ENCODE data around the gene XXYLT1.

Gene XXYLT1

GRCh38 chr3:195151402-195151801, 119.6 kb downstream of the XXYLT1 start:
- Histone ChIP-seq H3K9ac (peak overlapping the region; percentile 70; the same call in 1 of the 2 replicates), H3K4me2 (peak overlapping the region; percentile 87)

GRCh38 chr3:195150181-195151118, 120.5 kb downstream of the XXYLT1 start:
- Histone ChIP-seq H3K36me3 (no peaks in the 10 kb centered on the region), H3K27ac (peak overlapping the region; percentile 81), H3K27me3 (no peaks in the 10 kb centered on the region), H4K20me1 (no peaks in the 10 kb centered on the region), H3K9me3 (no peaks in the 10 kb centered on the region), H3K9ac (peak overlapping the region; percentile 70), H3K4me1 (peaks cover 98% of the 10 kb centered on the region), H3K4me3 (peak overlapping the region; percentile 50), H3K4me2 (peak overlapping the region; percentile 87)
- TF ChIP-seq Cebpa-rat (IDR thresholded peaks at IDR 0.05), result no peak

More at GRCh38 chr3:195151402-195151801, 119.6 kb downstream of the XXYLT1 start:
- no peaks in the 10 kb centered on the region for H3K27me3 ChIP-seq
- H3K4me1 ChIP-seq, result peaks cover 99% of the 10 kb centered on the region
- H3K27ac ChIP-seq, result no peak overlapping the region; the same call in 1 of the 2 replicates
- no peaks in the 10 kb centered on the region for H3K9me3 ChIP-seq
- H3K4me3 ChIP-seq, result no peak overlapping the region; the same call in 1 of the 2 replicates
- H3K36me3 ChIP-seq, result no peaks in the 10 kb centered on the region
- TF ChIP-seq Cebpa-rat (IDR thresholded peaks at IDR 0.05), result no peak
- H4K20me1 ChIP-seq, result no peaks in the 10 kb centered on the region

- peak overlapping the region; percentile 81 for H3K27ac ChIP-seq
- peak overlapping the region; percentile 70 for H3K9ac ChIP-seq
- no peak for TF ChIP-seq Cebpa-rat (IDR thresholded peaks at IDR 0.05)
- H3K36me3 ChIP-seq, result no peaks in the 10 kb centered on the region
- H3K4me2 ChIP-seq, result peak overlapping the region; percentile 87
- peak overlapping the region; percentile 50 for H3K4me3 ChIP-seq
- no peaks in the 10 kb centered on the region for H4K20me1 ChIP-seq
- no peaks in the 10 kb centered on the region for H3K9me3 ChIP-seq
- peaks cover 88% of the 10 kb centered on the region for H3K4me1 ChIP-seq
- H3K27me3 ChIP-seq, result no peaks in the 10 kb centered on the region
Observed at GRCh38 chr3:195149292-195150030, 121.5 kb downstream of the XXYLT1 start.

DNA sequence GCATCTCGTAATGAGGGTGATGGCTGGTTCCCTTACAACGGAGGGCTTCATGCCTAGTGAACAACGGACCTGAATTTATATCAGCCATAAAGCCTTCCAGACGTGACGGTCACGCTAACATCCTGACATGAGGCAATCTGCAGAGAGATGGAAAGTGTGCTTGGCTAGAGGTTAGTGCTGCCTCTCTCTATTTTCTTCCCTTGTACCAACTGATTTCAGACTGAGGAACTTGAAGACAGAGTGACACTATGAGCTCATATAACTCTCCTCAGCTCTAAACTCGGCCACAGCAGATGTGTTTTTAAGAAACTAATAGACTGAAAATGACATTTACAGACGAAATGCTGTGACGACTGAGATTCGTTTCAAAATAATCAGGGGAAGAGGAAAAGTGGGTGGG, 122.4 kb downstream of the XXYLT1 start:
- Histone ChIP-seq H3K4me2 (peak overlapping the region; percentile 87), H3K27me3 (no peaks in the 10 kb centered on the region), H3K36me3 (no peaks in the 10 kb centered on the region), H4K20me1 (no peaks in the 10 kb centered on the region), H3K9me3 (no peaks in the 10 kb centered on the region), H3K4me1 (peaks cover 79% of the 10 kb centered on the region), H3K9ac (peak overlapping the region; percentile 31), H3K4me3 (peak overlapping the region; percentile 50), H3K27ac (peak overlapping the region; percentile 81)
- no peak for TF ChIP-seq Cebpa-rat (IDR thresholded peaks at IDR 0.05)

DNA sequence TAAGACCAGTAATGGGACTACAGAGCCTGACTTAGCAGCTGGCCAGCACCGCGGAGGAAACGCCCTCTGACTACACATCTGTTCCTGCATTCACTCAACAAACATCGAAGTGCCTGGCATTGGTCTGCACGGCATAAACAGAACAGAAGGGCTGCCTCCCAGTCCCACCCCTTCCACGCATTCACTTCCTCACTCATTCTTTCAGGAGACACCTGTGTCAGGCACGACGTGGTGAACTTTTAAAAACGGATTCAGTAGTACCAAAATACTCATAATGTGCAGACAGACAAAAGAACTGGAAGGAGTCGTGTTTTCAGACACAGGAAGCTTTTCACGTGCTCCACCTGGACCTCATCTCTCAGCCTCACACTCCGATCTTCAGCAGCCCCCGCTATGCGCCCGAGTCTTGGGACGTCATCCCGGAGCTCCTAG, 123.3 kb downstream of the XXYLT1 start:
- Histone ChIP-seq H3K4me1 (peaks cover 70% of the 10 kb centered on the region), H3K27ac (peak overlapping the region; percentile 81), H3K9me3 (no peaks in the 10 kb centered on the region), H4K20me1 (no peaks in the 10 kb centered on the region), H3K9ac (peak overlapping the region; percentile 31), H3K4me2 (peak overlapping the region; percentile 87), H3K36me3 (no peaks in the 10 kb centered on the region), H3K4me3 (peak overlapping the region; percentile 50), H3K27me3 (no peaks in the 10 kb centered on the region)
- no peak for TF ChIP-seq Cebpa-rat (IDR thresholded peaks at IDR 0.05)

DNA sequence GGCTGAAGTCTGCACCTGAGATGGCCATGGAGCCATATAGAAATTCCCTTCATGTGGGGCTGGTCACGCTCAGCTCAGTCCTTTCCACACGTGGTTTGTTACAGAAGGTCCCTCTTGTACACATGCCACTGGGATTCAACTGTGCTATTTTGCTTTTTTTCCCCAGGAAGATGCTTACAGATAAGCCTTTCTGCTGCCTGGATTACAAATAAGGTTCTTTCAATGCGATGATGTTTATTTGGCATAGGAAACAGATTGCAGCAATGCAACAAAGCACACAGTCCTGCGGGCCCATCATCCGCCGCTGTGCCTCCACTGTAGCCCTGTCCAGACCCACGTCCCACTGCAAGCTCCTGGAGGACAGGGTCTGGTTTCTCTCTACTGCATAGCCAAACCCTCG, 124.8 kb downstream of the XXYLT1 start:
- no peak overlapping the region for H3K9ac ChIP-seq
- H3K9me3 ChIP-seq, result peaks cover 6% of the 10 kb centered on the region
- no peak overlapping the region for H3K4me2 ChIP-seq
- H3K36me3 ChIP-seq, result peaks cover 9% of the 10 kb centered on the region; the same call in 1 of the 2 replicates
- H3K4me3 ChIP-seq, result no peak overlapping the region
- TF ChIP-seq Cebpa-rat (IDR thresholded peaks at IDR 0.05), result no peak
- H3K4me1 ChIP-seq, result peaks cover 55% of the 10 kb centered on the region
- H3K27me3 ChIP-seq, result no peaks in the 10 kb centered on the region
- no peaks in the 10 kb centered on the region for H4K20me1 ChIP-seq
- H3K27ac ChIP-seq, result no peak overlapping the region

- H3K9me3 ChIP-seq, result peaks cover 11% of the 10 kb centered on the region
- no peak overlapping the region for H3K4me2 ChIP-seq
- no peak overlapping the region for H3K4me3 ChIP-seq
- H3K4me1 ChIP-seq, result peaks cover 50% of the 10 kb centered on the region
- no peaks in the 10 kb centered on the region for H4K20me1 ChIP-seq
- H3K27me3 ChIP-seq, result no peaks in the 10 kb centered on the region
- H3K27ac ChIP-seq, result no peak overlapping the region
- TF ChIP-seq Cebpa-rat (IDR thresholded peaks at IDR 0.05), result no peak
- H3K9ac ChIP-seq, result no peak overlapping the region
- peaks cover 14% of the 10 kb centered on the region; the same call in 1 of the 2 replicates for H3K36me3 ChIP-seq
Observed at GRCh38 chr3:195145579-195145978, 125.4 kb downstream of the XXYLT1 start.

- no peaks in the 10 kb centered on the region for H3K27me3 ChIP-seq
- peaks cover 19% of the 10 kb centered on the region; the same call in 1 of the 2 replicates for H3K36me3 ChIP-seq
- TF ChIP-seq Cebpa-rat (IDR thresholded peaks at IDR 0.05), result no peak
- H3K4me3 ChIP-seq, result no peak overlapping the region
- H3K4me2 ChIP-seq, result no peak overlapping the region
- peaks cover 17% of the 10 kb centered on the region for H3K9me3 ChIP-seq
- no peaks in the 10 kb centered on the region for H4K20me1 ChIP-seq
- peaks cover 44% of the 10 kb centered on the region for H3K4me1 ChIP-seq
- H3K9ac ChIP-seq, result no peak overlapping the region
- H3K27ac ChIP-seq, result no peak overlapping the region
Observed at GRCh38 chr3:195143221-195143620, 127.7 kb downstream of the XXYLT1 start.

DNA sequence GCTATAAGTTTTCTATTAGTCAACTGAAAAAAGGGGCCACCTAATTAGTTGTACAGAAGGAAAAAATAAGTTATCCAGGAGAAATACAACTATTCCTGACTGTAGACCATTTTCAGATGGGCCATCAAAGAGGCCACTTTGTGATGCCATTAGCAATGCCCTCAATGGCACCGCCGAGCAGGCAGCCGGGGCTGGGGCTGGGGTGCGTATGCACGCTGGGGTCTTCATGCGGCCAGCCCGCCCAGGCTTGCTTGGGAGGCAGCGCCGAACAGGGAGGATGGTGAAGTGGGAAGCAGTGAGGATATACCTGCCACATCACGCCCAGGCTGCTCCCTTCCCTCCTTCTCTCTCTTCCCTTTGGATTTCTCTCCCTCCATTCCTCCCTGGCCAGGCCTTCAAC, 128.4 kb downstream of the XXYLT1 start:
- Histone ChIP-seq H3K9me3 (peaks cover 17% of the 10 kb centered on the region), H3K4me3 (no peak overlapping the region), H3K9ac (no peak overlapping the region), H3K27me3 (no peaks in the 10 kb centered on the region), H3K4me1 (peaks cover 39% of the 10 kb centered on the region), H3K27ac (no peak overlapping the region), H4K20me1 (no peaks in the 10 kb centered on the region), H3K36me3 (peaks cover 19% of the 10 kb centered on the region; the same call in 1 of the 2 replicates), H3K4me2 (no peak overlapping the region)
- no peak for TF ChIP-seq Cebpa-rat (IDR thresholded peaks at IDR 0.05)

Measured in BLaER1 (cell line).